Measurements from ENCODE around the gene DGKA.
"Not testable (repeated sequence)": the region's sequence is repeated elsewhere in the genome, so short reads cannot be mapped to it uniquely, and the experiment has no call there.

The DGKA gene

GRCh38 chr12:55999999-56000540, 69.1 kb downstream of the DGKA start:
- not testable (repeated sequence) for DNase-seq

DNA sequence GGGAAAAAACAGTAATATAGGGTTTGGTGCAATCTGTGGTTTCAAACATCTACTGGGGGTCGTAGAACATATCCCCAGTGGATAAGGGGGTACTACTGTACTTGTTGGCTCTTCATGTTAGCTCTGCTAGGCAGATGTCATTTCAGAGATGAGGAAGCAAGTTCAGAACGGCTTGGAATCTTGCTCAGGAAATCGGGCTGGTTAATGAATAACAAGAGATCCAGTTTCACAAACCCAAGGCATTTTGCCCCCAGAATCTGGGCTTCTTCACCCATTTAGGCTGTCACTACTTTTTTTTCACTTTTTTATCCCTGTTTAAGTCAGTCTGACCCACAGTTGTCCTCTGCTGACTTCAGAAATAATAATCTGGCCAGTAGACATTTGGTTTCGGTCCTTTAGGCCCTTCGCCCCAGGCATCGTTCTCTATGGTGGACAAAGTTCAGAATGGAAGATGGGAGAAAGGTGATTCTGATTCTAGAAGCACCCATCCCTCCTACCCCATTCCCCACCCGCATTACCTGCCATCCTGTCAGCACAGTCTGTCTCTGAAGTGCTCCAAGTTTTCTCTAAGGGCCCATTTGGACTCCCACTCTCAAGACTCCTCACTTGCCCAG, 70.6 kb downstream of the DGKA start:
- DNase-seq: no peak

DNA sequence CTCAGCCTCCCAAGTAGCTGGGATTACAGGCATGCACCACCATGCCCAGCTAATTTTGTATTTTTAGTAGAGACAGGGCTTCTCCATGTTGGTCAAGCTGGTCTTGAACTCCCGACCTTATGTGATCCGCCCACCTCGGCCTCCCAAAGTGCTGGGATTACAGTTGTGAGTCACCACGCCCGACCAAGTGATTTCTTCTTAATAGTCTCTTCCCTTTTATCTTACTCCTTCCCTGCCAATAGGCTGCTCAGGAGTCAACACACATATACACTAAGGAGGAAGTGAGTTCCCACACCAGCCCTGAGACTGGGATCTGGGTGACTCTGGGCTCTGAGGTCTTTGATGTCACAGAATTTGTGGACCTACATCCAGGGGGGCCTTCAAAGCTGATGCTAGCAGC, 72.4 kb downstream of the DGKA start:
- DNase-seq: not testable (repeated sequence)
